AG09319 (cell line): Measurements from ENCODE around the gene CBX7.
A peak's percentile ranks its signal among the peaks of the same experiment; 100 is the strongest.

Experiments
- DNase-seq: peaks from one replicate; pipeline ENCODE4 v3.0.0-alpha.2; 2010; ENCODE audit warnings: low read depth; ENCODE audit errors: extremely low read depth
- TF ChIP-seq, protein P1 (sequence below): IDR thresholded peaks from 2 replicates; pipeline ENCODE4 v1.5.1; 2011; ENCODE audit warnings: low read depth, mild to moderate bottlenecking, inconsistent platforms, low read length, moderate library complexity

CBX7 gene

DNA sequence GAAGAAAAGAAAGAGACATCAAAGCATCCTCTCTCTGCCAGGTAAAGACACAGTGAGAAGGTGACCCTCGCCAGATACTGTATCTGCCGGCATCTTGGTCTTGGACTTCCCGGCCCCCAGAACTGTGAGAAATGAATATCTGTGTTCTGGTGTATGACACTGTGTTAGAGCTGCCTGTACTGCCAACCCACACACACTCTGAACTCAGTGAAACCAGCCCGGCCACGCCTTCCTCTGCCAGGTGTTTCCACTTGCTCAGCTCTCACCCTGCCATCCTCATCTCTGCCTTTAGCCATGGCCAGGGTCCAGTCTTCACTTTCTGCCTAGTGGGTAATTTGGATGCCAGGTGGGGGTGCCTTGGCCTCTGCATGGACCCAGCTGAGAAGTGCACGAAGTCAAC lies 24.0 kb downstream of the CBX7 start:
- TF ChIP-seq, protein P1, sequence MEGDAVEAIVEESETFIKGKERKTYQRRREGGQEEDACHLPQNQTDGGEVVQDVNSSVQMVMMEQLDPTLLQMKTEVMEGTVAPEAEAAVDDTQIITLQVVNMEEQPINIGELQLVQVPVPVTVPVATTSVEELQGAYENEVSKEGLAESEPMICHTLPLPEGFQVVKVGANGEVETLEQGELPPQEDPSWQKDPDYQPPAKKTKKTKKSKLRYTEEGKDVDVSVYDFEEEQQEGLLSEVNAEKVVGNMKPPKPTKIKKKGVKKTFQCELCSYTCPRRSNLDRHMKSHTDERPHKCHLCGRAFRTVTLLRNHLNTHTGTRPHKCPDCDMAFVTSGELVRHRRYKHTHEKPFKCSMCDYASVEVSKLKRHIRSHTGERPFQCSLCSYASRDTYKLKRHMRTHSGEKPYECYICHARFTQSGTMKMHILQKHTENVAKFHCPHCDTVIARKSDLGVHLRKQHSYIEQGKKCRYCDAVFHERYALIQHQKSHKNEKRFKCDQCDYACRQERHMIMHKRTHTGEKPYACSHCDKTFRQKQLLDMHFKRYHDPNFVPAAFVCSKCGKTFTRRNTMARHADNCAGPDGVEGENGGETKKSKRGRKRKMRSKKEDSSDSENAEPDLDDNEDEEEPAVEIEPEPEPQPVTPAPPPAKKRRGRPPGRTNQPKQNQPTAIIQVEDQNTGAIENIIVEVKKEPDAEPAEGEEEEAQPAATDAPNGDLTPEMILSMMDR, result no peak
- DNase-seq, result no peak

DNA sequence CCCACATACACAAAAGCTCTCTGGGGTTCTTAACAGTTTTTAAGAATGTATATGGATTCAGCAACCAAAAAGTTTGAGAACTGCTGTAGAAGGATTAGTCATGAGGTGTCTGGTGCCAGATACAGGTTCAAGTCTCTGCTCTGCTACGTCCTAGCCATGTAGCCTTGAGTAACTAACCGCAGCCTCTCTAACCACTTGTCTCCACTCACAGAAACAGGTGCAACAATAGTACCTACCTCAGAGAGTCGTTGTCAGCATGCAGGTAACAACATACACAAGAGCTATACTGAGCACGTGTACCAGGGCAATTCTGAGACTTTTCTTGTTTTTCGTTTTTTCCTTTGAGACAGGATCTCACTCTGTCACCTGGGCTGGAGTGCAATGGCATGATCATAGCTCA lies 26.9 kb downstream of the CBX7 start:
- no peak for DNase-seq

DNA sequence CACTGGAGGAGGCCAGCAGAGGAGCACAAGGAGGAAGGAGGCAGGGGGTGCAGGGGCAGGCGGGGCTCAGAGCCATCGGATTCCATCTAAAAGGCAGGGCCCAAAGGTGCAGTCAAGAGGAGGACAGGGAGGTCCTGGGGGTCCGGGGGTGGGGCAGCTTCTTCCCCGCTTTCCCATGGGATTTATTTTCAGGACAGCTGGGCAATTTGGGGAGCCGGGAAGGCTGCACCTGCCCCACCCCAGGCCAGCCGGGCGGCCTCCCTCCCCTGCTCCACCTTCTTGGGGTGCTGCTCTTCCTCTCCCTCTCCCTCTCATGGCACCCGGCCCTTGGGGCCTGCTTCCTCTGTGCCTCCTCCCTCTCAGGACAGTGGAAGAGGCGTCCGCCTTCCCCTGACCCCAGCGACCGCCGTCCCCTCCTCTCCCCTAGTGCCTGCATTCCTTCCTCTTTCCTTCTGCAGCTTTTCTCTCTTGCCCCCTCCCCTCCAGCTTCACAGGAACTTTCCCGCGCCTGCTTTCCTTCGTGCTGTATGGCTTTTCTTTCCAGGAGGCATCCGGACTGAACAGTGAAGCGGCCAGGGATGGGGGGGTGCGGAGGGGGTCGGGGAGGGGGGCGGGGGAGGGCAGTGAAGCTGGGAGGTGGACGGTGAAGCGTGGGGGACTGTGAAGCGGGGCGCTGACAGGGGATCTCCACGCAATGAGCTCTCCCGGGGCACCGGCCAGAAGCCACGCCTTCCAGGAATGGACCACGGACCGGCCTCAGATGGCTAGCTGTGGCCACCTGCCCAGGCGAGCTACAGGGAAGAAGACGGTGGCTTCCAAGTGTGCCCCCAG lies 28.5 kb downstream of the CBX7 start:
- TF ChIP-seq, protein P1, result no peak
- DNase-seq, result no peak

More for the DNA sequence above, 26.9 kb downstream of the CBX7 start:
- TF ChIP-seq, protein P1, result no peak

DNA sequence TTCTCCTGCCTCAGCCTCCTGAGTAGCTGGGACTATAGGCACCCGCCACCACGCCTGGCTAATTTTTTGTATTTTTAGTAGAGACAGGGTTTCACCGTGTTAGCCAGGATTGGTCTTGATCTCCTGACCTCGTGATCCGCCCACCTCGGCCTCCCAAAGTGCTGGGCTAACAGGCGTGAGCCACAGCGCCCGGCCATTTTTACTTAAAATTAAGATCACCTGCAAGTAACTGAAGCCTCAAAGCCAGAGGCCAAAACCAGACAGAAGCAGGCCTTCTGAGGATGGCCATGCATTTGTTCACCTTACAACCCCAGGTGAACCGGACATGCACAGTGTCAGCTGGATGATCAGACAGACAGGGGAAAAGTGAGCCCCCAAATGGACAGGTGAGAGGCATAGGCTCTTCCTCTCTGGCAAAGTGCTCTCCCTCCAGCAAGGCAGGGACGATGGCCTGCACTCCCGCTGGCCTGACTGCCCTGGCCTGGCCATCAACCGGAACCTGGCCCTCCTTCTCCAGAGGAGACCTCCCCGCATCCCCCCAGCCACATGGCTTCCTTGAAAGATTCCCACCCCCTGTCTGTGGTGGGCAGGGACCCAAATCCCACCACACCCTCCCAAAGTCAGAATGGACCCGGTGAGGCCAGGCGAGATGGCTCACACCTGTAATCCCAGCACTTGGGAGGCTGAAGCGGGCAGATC lies 29.6 kb downstream of the CBX7 start:
- TF ChIP-seq, protein P1, result no peak
- no peak for DNase-seq

DNA sequence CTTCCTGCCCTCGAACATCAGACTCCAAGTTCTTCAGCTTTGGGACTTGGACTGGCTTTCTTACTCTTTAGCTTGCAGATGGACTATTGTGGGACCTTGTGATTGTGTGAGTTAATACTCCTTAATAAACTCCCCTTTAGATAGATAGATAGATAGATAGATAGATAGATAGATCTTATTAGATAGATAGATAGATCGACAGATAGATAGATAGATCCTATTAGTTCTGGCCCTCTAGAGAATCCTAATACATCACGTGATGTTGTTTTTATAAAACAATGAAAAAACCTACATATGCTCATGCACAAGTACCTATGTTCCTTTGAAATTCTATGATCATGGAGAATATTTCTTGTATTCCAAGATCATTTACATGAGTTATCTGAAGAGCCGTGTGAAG lies 31.5 kb downstream of the CBX7 start:
- TF ChIP-seq, protein P1, result no peak
- DNase-seq, result no peak

DNA sequence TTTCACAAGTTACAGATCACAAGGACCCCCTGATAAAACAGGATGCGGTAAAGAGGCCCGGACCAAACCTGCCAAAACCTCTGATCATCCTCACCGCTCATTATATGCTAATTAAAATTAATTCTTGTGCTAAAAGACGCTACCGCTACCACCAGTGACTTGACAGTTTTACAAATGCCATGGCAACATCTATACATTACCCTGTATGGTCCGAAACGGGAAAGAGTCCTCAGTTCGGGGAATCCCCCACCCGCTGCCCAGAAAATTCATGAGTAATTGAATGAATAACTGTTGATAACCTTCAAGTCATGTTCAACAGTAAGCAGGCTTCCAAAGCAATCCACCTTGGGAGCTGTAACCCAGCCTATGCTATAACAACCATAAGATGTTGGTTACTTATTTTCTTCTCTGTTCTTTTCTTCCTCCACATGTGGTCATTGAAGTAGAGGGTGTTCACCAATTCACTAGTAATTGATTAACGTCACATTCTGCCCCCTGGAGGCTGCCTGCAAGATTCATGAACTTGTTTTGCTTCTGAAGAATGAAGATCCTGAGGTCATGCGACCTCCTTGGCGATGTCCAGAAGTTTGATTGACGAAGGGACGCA lies 34.8 kb downstream of the CBX7 start:
- DNase-seq, result peak; percentile 18
- TF ChIP-seq, protein P1, result peak; percentile 49
